GM18870 (cell line): ENCODE results near the gene B2M.
"Not testable (repeated sequence)": the region's sequence is repeated elsewhere in the genome, so short reads cannot be mapped to it uniquely, and the experiment has no call there.

Experiments used
- ATAC-seq: cut with Tn5 transposase; IDR thresholded peaks from one replicate; pipeline ENCODE4 v1.9.1; 2021; ENCODE audit warnings: moderate library complexity; ENCODE audit not compliant: unreplicated experiment

B2M gene

GRCh38 chr15:44720460-44721176 is 9.3 kb downstream of the B2M start:
- no peak for ATAC-seq

GRCh38 chr15:44722011-44722410 is 10.7 kb downstream of the B2M start:
- ATAC-seq: no peak

- no peak for ATAC-seq
Observed at GRCh38 chr15:44726136-44726535, 14.8 kb downstream of the B2M start.

GRCh38 chr15:44726568-44727484 is 15.5 kb downstream of the B2M start:
- peak; percentile 29 for ATAC-seq

GRCh38 chr15:44727485-44728231 is 16.3 kb downstream of the B2M start:
- ATAC-seq: no peak

GRCh38 chr15:44728232-44728575 is 16.9 kb downstream of the B2M start:
- ATAC-seq: not testable (repeated sequence)

GRCh38 chr15:44728576-44729407 is 17.5 kb downstream of the B2M start:
- peak; percentile 77 for ATAC-seq

DNA sequence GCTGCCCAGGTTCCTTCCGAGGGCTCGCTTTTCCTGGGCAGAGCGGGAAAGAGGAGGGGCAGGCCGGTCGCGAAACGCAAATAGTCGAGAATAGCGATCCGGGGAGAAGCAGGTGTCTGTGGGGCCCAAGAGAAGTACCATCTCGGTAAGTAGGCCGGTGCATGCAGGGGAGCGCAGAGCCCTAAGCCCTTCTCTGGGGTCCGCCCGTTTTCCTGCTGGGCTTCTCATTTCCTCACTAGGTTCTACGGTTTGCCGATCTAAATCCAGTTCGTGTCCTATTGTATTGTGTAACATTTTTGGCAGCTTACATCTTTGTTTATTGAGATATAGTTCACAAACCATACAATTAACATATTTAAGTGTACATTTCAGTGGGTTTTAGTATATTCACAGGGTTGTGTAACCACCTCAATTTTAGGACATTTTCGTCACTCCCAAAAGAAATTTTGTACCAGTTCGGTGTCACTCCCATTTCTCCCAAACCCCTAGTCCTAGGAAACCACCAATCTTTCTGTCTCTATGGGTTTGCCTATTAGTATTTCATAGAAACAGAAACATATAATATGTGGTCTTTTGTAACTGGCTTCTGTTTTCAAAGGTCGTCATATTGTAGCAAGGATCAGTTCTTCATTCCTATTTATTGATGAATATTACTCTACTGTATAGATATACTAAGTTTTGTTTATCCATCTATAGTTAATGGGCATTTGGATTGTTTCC is 18.3 kb downstream of the B2M start:
- ATAC-seq: no peak

DNA sequence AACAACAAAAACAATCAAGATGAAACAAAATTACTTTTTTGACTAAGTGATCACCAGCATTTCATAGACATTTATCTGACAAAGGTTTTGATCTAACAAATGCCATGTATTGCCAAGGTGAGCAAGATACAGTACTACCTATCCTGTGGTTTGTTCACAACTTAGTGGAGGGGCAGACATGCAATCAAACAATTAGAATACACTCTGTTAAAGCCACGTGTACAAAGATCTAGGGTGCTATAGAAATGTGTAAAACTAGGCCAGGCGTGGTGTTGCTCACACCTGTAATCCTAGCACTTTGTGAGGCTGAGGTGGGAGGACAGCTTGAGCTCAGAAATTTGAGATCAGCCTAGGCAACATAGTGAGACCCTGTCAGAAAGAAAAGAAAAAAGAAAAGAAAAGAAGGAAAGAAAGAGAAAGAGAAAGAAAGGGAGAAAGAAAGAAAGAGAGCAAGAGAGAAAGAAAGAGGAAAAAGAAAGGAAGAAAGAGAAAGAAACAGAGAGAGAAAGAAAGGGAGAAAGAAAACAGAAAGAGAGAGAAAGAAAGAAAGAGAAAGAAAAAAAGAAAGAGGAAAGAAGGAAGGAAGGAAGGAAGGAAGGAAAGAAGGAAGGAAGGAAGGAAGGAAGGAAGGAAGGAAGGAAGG is 23.6 kb downstream of the B2M start:
- no peak for ATAC-seq

GRCh38 chr15:44735482-44736180 is 24.3 kb downstream of the B2M start:
- ATAC-seq: no peak

- ATAC-seq: no peak
Observed at GRCh38 chr15:44736181-44736765, 25.0 kb downstream of the B2M start, which contains the start of gene TRIM69. TRIM69 (plus strand) TSS chr15:44736528; CDS start chr15:44736705, 177 bp downstream.

- no peak for ATAC-seq
Observed at GRCh38 chr15:44738340-44738984, 27.1 kb downstream of the B2M start.

- not testable (repeated sequence) for ATAC-seq
Observed at GRCh38 chr15:44739222-44739847, 28.0 kb downstream of the B2M start.

DNA sequence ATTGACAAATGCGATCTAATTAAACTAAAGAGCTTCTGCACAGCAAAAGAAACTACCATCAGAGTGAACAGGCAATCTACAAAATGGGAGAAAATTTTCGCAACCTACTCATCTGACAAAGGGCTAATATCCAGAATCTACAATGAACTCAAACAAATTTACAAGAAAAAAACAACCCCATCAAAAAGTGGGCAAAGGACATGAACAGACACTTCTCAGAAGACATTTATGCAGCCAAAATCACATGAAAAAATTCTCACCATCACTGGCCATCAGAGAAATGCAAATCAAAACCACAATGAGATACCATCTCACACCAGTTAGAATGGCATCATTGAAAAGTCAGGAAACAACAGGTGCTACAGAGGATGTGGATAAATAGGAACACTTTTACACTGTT is 32.1 kb downstream of the B2M start:
- ATAC-seq: not testable (repeated sequence)

GRCh38 chr15:44753345-44753744 is 42.0 kb downstream of the B2M start:
- no peak for ATAC-seq

DNA sequence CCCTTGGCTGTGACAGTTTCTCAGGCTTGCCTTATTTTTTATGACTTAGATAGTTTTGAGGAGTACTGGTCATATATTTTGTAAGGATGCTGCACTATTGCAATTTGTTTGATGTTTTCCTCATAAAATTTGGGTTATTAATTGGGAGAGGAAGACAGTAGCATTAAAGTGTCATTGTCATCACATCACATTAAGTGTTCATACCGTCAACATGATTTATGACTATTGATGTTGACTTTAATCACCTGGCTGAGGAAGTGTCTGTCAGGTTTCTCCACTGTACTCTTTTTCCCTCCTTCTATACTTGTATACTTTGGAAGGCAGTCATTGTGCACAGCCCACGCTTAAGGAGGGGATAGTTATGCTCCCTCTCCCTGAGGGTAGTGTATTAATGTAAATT is 51.9 kb downstream of the B2M start:
- ATAC-seq: no peak

DNA sequence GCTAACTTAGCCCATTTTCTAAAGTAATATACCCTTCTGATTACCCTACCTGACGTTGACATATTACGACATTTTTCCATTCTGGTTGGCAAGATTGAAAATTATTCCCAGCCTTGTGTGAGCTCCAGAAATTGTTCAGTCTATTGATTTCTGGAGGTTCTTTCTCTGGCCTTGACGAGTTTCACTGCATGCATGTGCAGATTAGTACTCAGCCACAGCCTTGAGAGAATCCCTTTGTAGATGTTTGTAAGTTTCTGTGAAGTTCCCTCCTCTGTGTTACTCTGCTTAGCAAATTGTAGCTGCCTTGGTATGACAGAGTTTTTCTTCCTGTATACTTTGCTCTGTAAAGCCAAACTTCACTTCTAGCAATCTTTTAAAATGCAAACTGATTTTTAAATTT is 52.5 kb downstream of the B2M start:
- no peak for ATAC-seq
